Natural killer cell (primary cell): ENCODE data around the gene DAD1. TPM values are rescaled to one million over a fixed set of nuclear protein-coding genes. Genes with fewer than 3 reads are reported as not detected.
"Not testable (repeated sequence)": the region's sequence is repeated elsewhere in the genome, so short reads cannot be mapped to it uniquely, and the experiment has no call there.

ENCODE experiments used
- ATAC-seq, 3 donors: fragments of 150-1000 bp in 2 of 3; fragments of 200-7000 bp in 1 of 3; cut with Tn5 transposase; 1 replicate in 1 of 3; 2 replicates in 2 of 3; pipeline ENCODE4 v1.10.0; 2021; ENCODE audit warnings: mild to moderate bottlenecking in 2 of 3, moderate library complexity in 2 of 3
- DNase-seq, 2 donors: peaks; one replicate each; pipeline versions ENCODE4 v3.0.0 to v3.0.0-alpha.2; 2013 to 2021; ENCODE audit warnings: mixed read lengths in 1 of 2
- H3K27ac ChIP-seq: one replicate; pipeline ENCODE4 v1.5.1; 2013; ENCODE audit warnings: mild to moderate bottlenecking, low read length
- H3K27me3 ChIP-seq: one replicate; pipeline ENCODE4 v1.6.1; 2013; ENCODE audit warnings: low read length; ENCODE audit not compliant: control insufficient read depth, insufficient read depth
- H3K36me3 ChIP-seq: one replicate; pipeline ENCODE4 v1.6.1; 2013; ENCODE audit warnings: low read length; ENCODE audit not compliant: control insufficient read depth, insufficient read depth
- H3K4me1 ChIP-seq: one replicate; pipeline ENCODE4 v1.6.1; 2013; ENCODE audit warnings: low read length; ENCODE audit not compliant: control insufficient read depth, insufficient read depth
- H3K4me3 ChIP-seq: one replicate; pipeline ENCODE4 v1.5.1; 2013; ENCODE audit warnings: low read length
- H3K9me3 ChIP-seq: one replicate; pipeline ENCODE4 v1.6.1; 2013; ENCODE audit warnings: low read length; ENCODE audit not compliant: control insufficient read depth, insufficient read depth
- H3K27ac Mint-ChIP-seq, 2 donors: one replicate each; pipeline ENCODE4 v1.8.0; 2022; ENCODE audit warnings: mild to moderate bottlenecking in 2 of 2, mixed read lengths in 2 of 2, moderate library complexity in 1 of 2
- H3K27me3 Mint-ChIP-seq, 2 donors: one replicate each; pipeline ENCODE4 v1.8.0; 2022; ENCODE audit warnings: low read depth in 2 of 2, mixed read lengths in 2 of 2
- H3K36me3 Mint-ChIP-seq: one replicate; pipeline ENCODE4 v1.8.0; 2022; ENCODE audit warnings: mixed read lengths
- H3K4me1 Mint-ChIP-seq, 2 donors: one replicate each; pipeline ENCODE4 v1.8.0; 2022; ENCODE audit warnings: mixed read lengths in 2 of 2
- H3K4me3 Mint-ChIP-seq: one replicate; pipeline ENCODE4 v1.8.0; 2022; ENCODE audit warnings: mild to moderate bottlenecking, moderate library complexity, mixed read lengths
- H3K9me3 Mint-ChIP-seq, 2 donors: one replicate each; pipeline ENCODE4 v1.8.0; 2022; ENCODE audit warnings: mixed read lengths in 2 of 2
- CTCF ChIP-seq: fragments of 200-600 bp; IDR thresholded peaks from one replicate; pipeline ENCODE4 v1.8.0; 2022; ENCODE audit warnings: antibody characterized with exemption
- WGBS: methylation state at CpG from one replicate; pipeline ENCODE4 v1.1.7; 2013; ENCODE audit warnings: missing lambda C conversion rate; ENCODE audit not compliant: insufficient coverage; 5-methylcytosine and 5-hydroxymethylcytosine counted together
- intact Hi-C: fragments of 100-400 bp; cut with micrococcal nuclease; formaldehyde crosslinking; loops from one replicate; pipeline ENCODE4 v1.14.2; 2022
- total RNA-seq, 4 donors: library from RNA; stranded (reverse); fragments of 120-200 nt in 1 of 4; gene quantifications; one replicate each; pipeline versions ENCODE4 v1.2.3 to v1.2.4, GENCODE V29; 2013 to 2022

DAD1 gene
- total RNA-seq, 3 donors from 2014 or later (not counting 1 experiment from before 2014, with no cell fraction given), result 79.5 to 97.9 (median 92.8) TPM

- intact Hi-C loops, result loop anchor here (1.0 to 2.0 kb wide), 12 partner anchors 19 to 503 kb away; partner anchors contain the start of genes DAD1, OXA1L and RBM23
- H3K9me3 ChIP-seq, result no peaks in the 10 kb centered on the region
- no peaks in the 10 kb centered on the region for H3K9me3 Mint-ChIP-seq
- ATAC-seq (peak in 1 of 3 donors; percentile 17), DNase-seq (peak in 1 of 2 donors; percentile 90)
- no peak for TF ChIP-seq CTCF
- peak overlapping the region; percentile 94 for H3K4me3 Mint-ChIP-seq
- no peak overlapping the region for H3K4me3 ChIP-seq
- peaks cover 82 to 91% of the 10 kb centered on the region in 2 donors for H3K4me1 Mint-ChIP-seq
- no peaks in the 10 kb centered on the region for H3K36me3 Mint-ChIP-seq
- peak overlapping the region; percentile 97 for H3K27ac ChIP-seq
- H3K27ac Mint-ChIP-seq, result peak overlapping the region; percentile 98 to 100
- no peaks in the 10 kb centered on the region for H3K27me3 ChIP-seq
- H3K36me3 ChIP-seq, result peaks cover 9% of the 10 kb centered on the region
- 21% methylated on average over 4 of the region's 4 CpGs for WGBS
- peaks cover 98% of the 10 kb centered on the region for H3K4me1 ChIP-seq
- H3K27me3 Mint-ChIP-seq, result peaks cover 0 to 4% of the 10 kb centered on the region in 2 donors
Measured at GRCh38 chr14:22555384-22556011, 33.5 kb downstream of the DAD1 start.

- Mint-ChIP-seq H3K36me3 (no peaks in the 10 kb centered on the region), H3K4me1 (peaks cover 84 to 91% of the 10 kb centered on the region in 2 donors), H3K27me3 (peaks cover 0 to 4% of the 10 kb centered on the region in 2 donors), H3K9me3 (no peaks in the 10 kb centered on the region), H3K4me3 (peak overlapping the region; percentile 94), H3K27ac (peak overlapping the region; percentile 98 to 100)
- DNase-seq (peak in 1 of 2 donors; percentile 53), ATAC-seq (no peak)
- peak overlapping the region; percentile 97 for H3K27ac ChIP-seq
- no peak overlapping the region for H3K4me3 ChIP-seq
- peaks cover 10% of the 10 kb centered on the region for H3K36me3 ChIP-seq
- no peak for TF ChIP-seq CTCF
- intact Hi-C loops, result no loop called here
- no peaks in the 10 kb centered on the region for H3K9me3 ChIP-seq
- H3K27me3 ChIP-seq, result no peaks in the 10 kb centered on the region
- peaks cover 98% of the 10 kb centered on the region for H3K4me1 ChIP-seq
- 90% methylated on average over 15 of the region's 15 CpGs for WGBS
Measured at GRCh38 chr14:22554498-22555383, 34.3 kb downstream of the DAD1 start.

DNA sequence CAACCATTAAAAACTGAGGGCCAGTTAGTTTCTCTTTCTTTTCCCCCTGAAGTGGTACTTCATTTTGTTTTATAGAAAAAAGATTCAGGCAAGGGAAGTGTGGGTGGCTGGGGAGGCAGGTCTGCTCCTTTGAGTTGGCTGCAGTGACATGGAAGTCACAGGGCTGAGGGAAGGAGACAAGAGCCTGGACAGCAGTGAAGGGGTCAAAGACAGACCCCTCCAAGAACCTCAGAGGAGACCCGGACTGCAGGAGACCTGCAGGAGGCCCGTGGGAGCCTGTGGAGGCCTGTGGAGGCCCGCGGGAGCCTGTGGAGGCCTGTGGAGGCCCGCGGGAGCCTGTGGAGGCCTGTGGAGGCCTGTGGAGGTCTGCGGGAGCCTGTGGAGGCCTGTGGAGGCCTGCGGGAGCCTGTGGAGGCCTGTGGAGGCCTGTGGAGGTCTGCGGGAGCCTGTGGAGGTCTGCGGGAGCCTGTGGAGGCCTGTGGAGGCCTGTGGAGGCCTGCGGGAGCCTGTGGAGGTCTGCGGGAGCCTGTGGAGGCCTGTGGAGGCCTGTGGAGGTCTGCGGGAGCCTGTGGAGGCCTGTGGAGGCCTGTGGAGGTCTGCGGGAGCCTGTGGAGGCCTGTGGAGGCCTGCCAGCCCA is 35.0 kb downstream of the DAD1 start:
- WGBS, result 88% methylated on average over 10 of the region's 14 CpGs
- peaks cover 12% of the 10 kb centered on the region for H3K36me3 ChIP-seq
- H3K27ac ChIP-seq, result peak overlapping the region; percentile 97
- intact Hi-C loops, H3K9me3 ChIP-seq, H3K4me3 ChIP-seq, H3K27me3 ChIP-seq, ATAC-seq, H3K36me3 Mint-ChIP-seq, H3K27me3 Mint-ChIP-seq, H3K9me3 Mint-ChIP-seq: not testable (repeated sequence)
- H3K4me3 Mint-ChIP-seq, result peak overlapping the region; percentile 13
- peak overlapping the region; percentile 98 to 100 for H3K27ac Mint-ChIP-seq
- H3K4me1 ChIP-seq, result peaks cover 98% of the 10 kb centered on the region
- peaks cover 85 to 91% of the 10 kb centered on the region in 2 donors for H3K4me1 Mint-ChIP-seq
- DNase-seq, result peak in 1 of 2 donors; percentile 70

DNA sequence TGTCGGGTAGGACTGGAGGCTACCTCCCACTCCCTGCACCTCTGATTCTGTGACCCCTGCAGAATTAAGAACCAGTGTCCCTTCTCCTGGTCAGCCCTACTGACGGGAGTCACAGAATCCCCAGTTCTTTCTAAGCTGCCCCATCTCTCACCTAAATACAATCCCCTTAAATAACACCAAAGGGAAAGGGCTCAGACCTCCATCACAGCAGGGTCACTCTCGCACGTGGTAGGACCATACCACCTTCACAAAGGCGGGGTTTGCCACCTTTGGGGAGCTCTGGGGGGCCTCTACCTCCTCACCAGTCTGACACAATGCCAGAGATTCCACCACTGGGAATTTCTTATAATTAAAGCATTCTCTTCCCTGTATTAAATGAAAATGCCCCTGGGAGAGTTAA is 35.6 kb downstream of the DAD1 start:
- Mint-ChIP-seq H3K27ac (peak overlapping the region; percentile 98 to 100), H3K4me3 (peak overlapping the region; percentile 13), H3K4me1 (peaks cover 84 to 90% of the 10 kb centered on the region in 2 donors), H3K9me3 (no peaks in the 10 kb centered on the region), H3K36me3 (peaks cover 9% of the 10 kb centered on the region), H3K27me3 (peaks cover 0 to 4% of the 10 kb centered on the region in 2 donors)
- Histone ChIP-seq H3K4me1 (peaks cover 95% of the 10 kb centered on the region), H3K27ac (peak overlapping the region; percentile 97), H3K36me3 (peaks cover 12% of the 10 kb centered on the region), H3K27me3 (no peaks in the 10 kb centered on the region), H3K9me3 (no peaks in the 10 kb centered on the region), H3K4me3 (no peak overlapping the region)
- no peak for TF ChIP-seq CTCF
- no peak for ATAC-seq
- no peak for DNase-seq
- intact Hi-C loops, result no loop called here
- WGBS, result 62% methylated on average over 5 of the region's 5 CpGs
